NCI-H226 (cell line): ENCODE measurements around the gene PROM1.
A peak's percentile ranks its signal among the peaks of the same experiment; 100 is the strongest.

Experiments
- DNase-seq: peaks from one replicate; pipeline ENCODE4 v3.0.0-alpha.2; 2015

The PROM1 gene

DNA sequence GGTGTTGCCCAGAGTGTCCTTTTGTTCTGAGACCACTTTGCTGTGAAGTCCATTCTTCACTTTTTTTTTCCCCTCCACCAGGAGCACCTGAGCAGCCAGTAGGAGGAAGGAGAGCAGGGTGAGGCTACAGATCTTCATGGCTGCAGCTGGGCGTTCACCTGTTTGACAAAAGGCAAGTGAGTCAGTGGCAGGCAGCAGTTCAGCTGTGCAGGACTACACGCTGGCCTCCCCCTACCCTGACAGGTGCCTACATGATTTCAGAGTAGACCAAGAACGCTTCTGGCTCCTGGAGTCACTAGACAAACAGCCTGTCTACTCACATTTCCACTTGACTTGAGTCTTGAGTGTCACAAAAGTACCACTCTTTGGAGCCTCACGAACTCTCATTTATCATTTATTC lies 147.3 kb downstream of the PROM1 start:
- DNase-seq, result no peak

DNA sequence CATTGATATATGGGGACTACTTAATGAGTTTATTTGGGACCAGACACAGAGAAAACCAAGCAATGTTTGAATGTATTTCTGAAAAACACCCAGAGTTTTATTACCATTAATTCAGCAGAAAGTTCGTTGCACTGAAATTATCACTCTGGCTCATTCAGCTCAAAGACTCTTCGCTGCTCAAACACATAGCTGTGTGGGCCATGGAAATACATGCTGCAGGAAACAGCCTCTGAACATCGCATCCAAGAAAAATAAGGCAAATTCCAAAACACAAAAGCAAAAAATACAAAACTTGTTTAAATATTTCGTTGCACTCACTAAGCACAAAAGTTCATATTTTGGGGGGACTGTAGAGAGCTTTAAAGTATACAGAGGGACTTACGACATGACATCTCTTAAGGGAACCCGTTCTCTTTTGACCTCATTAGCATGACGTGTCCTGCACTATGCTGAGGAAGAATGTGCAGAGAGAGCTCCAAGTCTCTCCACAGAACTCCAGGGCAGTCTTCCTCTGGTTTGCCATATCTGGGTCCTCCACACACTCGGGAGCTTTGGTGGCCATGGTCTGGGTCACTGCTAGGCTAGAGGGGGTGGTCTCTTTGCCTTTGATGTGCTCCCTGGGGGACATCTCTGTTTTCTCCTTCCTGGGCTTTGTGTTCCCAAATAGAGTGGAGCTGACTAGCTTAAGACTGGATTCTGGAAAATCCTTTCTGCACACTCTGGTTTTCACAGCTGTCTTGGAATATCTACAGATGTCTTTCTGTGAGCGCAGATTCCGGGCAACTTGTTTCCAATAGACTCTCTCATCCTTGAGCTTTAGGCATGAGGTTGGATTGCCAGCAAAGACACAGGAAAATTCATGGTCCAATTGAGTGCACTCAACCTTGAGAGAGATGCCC lies 148.1 kb downstream of the PROM1 start:
- no peak for DNase-seq

DNA sequence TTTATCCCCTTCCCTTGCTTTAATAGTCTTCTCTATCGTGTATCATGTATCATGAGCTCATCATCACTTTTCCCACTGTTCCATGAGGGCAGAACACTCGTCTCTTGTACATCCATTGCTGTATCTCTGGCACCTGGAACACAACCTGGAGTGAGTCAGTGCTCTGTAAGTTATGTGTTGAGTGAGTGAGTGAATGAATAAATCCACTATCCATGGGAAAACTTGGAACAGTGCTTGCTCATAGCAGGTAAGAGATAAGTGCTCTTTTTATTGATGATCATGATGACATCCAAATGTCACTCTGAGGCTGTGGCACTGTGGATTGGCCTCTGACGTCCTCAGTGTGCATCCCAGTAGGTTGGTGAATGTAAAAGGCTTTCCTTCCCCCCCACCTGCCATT lies 149.6 kb downstream of the PROM1 start:
- DNase-seq, result no peak

DNA sequence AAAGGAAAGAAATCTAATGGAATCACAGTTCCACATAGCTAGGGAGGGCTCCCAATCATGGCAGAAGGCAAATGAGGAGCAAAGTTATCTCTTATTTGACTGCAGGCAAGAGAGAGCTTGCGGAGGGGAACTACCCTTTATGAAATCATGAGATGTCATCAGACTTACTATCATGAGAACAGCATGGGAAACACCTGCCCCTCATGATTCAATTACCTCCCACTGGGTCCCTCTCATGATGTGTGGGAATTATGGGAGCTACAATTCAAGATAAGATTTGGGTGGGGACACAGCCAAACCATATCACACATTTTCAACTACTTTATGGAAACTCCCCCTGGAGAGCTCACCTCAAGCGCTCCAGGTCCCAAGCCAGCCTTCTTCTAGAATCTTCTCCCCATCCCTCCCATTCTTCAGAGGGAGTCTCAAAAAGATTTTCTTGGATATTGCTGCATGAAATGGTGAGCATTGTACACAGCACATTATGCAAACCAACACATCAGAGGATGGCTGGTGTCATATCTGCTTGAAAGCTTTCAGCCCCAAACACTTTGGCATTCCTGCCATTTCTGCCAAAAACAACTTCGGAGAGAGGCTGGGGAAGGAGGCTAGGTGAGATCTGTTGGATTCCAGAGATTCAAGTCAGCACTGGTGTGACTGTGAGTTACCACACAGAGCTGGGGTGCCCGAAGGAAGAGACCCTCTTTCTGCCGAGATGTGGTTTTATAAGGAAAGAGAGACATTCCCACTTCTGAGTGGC lies 152.2 kb downstream of the PROM1 start:
- no peak for DNase-seq

DNA sequence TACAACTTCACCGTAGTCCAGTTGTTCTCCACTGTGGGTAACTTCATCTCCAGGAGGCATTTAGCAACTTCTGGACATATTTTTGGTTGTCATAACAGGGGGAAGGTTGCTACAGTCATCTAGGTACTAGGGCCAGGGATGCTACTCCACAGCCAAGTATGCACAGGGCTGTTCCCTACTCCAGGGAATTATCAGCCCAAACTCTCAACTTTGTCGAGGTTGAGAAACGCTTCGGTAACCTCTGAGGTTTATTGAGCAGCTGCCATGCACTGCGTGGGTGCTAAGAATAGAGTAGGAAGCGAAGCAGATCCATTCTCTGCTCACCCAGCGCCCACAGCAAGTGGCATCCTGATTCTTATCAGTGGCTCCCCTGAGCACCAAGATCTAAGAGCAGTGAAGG lies 153.5 kb downstream of the PROM1 start:
- DNase-seq, result no peak

DNA sequence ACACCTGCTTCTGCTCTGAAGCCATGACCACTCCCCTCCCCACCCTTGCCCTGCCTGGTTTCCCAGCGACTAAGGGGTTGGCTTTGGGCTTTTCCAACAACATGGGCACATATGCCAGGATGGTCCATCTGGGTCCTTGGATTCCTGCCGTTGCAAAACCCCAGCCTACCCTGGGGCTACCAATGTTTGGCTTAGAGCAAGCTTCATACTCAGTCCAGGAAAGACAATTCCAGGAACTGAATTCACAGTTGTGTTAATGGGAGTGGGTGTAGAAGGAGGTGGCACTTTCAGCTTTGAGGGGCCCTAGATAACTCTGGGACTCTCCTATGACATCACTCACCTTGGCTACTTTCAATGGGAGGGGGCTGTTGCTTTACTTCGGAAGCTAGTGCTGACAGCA lies 154.3 kb downstream of the PROM1 start:
- no peak for DNase-seq

DNA sequence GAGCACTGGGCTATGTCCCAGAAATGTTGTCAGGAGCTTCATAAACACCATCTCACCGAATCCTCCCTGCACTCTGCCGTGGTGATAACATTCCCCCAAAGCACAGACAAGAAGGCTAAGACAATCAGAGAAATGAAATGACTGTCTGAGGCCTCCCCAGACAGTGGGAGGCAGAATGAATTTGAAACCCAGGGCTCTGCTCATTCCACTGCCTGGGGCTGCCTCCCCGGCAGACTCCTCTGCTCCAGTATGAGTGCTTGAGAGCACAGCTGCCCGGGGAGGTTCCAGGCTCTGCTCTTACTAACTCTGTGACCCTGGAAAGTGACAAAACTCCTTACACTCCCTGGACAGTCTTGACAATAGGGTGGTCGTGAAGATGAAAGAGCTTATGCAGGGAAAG lies 154.9 kb downstream of the PROM1 start:
- DNase-seq, result no peak

DNA sequence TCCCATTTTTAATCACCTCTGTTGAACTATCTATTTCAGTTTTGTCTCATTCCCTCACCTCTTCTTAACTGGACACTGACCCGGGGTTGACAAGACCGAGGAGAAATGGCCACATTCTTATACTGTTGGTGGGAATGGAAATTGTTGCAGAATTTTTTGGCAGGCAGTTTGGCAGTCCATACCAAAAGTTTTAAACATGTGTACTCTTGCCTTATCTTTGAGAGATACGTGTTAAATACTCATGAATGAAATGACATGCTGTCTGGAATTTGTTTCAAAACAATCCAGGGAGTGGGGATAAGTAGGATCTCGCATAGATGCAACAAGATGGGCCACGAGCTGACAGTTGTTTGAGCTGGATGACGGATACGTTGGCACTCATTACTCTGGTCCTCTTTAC lies 157.3 kb downstream of the PROM1 start:
- DNase-seq, result no peak

DNA sequence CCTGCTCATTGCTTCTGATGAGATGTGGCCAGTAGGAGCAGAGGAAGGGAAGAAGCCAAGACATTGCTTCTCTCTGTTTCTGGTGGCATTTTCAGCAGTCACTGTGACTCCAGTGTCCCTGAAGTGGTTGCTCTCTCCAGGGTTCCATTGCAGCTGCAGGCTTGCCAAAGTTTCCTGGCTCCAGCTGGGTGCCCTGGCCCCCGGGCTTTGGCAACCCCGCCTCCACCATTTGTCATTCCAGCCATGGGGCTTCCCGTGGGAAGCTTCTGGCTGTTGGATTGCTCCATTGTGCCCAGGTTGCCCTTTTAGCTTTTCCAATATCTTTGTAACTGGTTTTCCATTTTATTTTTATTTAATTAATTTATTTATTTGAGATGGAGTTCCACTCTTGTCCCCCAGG lies 158.0 kb downstream of the PROM1 start:
- no peak for DNase-seq

DNA sequence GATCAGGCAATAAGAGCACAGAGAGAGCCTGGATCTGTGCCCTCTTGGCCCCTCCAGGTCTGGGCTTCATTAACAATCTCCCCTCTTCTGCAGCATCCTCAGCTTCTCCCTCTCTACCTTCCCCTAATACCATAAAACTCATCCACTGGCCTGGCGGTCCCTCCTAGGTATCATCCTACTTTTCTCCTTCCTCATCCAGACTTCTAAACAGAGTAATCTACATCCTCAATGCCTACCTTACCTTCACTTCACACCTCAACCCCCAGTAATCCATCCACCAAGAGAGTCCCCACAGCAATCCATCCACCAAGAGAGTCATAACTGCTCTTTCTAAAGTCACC lies 162.3 kb downstream of the PROM1 start:
- no peak for DNase-seq

DNA sequence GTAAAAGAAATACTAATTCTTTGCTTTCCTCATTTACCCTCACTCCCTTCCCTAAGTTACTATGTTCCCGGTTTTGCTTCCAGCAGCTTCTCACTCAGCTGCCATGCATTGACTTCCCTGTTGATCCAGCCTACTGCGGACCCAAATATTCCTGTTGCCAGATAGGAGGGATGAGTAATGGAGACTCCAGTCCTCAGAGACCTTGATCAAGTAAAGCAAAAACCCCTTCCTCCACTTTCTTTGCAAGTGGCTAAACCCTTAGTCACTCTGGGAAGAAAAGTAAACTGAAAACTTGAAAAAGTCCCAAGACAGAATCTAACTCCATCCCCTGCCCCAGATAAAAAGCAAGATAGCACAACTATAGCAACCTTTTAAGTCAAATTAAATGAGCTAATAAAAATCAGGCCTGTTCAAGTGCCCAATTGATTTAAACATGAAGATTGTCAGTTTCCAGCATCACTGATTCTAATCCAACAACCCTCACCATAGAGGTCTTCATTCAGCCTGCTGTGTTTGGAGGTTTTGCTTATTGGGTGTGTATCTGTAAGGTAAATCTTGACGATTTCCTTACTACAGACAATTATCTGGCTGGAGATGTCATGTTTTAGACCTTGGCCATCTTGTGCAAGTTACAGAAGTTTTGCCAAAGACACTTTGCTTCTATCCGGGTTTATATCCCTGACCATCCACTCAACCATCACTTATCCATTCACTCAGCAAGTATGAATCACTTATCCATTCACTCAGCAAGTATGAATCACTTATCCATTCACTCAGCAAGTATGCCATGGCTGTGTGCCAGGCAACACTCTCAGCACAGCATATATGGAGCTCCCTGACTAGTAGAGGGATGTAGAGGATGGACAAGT lies 162.9 kb downstream of the PROM1 start:
- peak; percentile 84 for DNase-seq

DNA sequence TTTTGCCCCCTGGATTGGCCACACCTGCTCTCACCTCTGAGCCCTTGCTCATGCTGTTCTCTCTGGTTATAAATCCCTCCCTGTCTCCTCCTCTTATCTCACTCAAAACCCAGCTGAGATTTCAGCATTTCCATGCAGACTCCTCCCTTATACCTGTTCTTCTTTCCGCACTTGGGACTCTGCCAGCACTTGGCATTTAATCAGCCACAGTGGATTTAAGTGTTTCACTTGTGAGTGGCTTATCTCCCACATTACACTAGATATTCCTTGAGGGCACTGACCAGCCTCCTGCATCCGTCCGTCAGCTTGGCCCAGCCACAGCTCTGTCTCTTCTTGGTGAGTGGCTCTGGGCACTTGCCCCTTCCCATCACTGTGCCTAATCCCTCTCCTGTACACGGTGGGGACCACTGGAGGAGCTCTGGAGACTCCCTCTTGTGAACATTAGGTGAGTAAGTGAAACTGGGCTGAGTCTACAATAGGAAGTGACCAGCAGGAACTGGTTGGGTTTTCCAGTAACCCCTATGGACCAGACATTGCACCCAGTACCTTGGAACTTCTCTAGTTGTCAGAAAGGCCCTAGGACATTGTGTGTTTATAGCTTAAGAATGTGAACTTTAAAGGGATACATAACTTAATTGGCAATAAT lies 165.2 kb downstream of the PROM1 start:
- peak; percentile 88 for DNase-seq
